HG03103 (cell line): ENCODE results near the gene ALDH1A3.

Source experiments
- ATAC-seq: cut with Tn5 transposase; IDR thresholded peaks from one replicate; pipeline ENCODE4 v1.9.1; 2021; ENCODE audit warnings: low read depth; ENCODE audit not compliant: unreplicated experiment

Gene ALDH1A3

DNA sequence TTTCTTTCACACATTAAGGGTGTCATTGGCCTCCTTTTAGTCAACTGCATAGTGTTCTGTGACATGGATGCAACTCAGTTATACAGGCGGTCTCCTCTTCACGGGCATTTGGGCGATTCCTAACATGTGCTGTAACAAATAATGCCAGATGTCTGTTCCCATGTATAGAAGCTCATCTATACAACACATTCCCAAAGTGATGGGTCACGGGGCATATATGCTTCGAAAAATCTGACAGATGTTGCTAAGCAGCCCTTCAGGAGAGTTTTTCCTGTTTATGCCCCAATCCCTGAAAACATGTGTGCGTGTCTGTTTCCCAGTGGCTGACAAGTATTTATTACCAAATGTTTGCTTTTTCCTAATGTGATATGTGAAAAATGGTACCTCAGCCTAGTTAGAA lies 65.4 kb downstream of the ALDH1A3 start:
- ATAC-seq: no peak

GRCh38 chr15:100947760-100948429 lies 68.3 kb downstream of the ALDH1A3 start:
- ATAC-seq: peak; percentile 43

DNA sequence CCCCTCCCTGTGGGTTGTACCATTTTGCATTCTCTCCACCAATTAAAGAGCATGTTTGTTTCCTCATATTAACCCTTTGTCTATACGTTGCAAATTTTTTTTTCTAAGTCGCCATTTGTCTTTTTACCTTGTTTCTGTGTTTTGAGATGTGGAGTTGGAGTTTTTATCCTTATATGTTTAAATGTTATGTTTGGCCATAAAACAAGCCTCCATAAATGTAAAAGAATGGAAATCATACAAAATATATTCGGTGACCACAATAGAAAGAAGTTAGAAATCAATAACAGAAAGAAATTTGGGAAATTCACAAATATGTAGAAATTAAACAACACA lies 68.8 kb downstream of the ALDH1A3 start:
- ATAC-seq: no peak

DNA sequence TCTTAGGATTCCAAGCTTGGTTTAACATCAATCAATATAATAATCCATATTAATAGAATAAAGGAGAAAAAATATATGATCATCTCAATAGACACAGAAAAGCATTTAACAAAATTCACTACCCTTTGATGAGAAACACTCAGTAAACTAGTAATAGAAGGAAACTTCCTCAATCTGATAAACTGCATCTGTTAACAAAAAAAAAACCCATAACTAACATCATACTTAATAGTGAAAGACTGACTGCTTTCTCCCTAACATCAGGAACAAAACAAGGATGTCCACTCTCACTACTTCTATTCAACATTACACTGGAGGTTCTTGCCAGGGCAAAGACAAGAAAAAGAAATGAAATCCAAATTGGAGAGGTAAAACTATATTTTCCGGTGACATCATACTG lies 70.1 kb downstream of the ALDH1A3 start:
- no peak for ATAC-seq

GRCh38 chr15:100951965-100952364 lies 72.3 kb downstream of the ALDH1A3 start:
- ATAC-seq: no peak

- no peak for ATAC-seq
These were observed 72.9 kb downstream of the ALDH1A3 start for GRCh38 chr15:100952566-100952965.

DNA sequence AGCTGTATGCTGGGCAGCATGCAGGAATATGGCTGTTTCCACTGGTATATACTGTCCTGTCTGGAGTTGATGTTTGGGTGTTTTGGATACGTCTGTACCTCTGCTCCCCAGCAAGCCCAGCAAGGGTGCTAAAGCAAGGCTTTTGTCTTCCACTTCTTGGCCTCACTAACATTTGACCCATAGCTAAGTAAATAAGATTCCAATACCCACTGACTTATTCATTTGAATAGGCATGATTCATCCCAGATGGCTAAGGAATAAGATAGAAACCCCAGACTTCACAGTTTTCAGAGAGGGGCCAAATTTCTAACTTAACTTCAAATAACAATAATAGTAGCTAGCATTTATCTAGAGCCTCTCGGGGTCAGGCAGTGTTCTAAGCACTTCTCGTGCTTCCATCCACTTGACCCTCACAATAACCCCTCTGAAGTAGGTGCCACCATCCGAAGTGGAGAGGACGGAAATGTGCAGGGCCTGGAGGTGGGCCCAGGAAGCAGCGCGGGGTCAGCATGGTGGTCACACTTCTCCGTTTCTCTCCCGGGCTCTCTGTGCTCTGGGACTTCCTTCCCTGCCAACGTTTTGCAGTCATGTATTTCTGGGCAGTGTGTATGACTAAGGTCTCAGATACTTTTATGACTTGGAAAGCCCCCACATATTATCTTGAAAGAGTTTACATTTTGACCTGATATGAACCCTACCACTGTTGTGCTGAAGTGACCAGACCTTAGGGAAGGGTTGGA lies 78.9 kb downstream of the ALDH1A3 start:
- no peak for ATAC-seq

GRCh38 chr15:100959066-100960050 lies 79.7 kb downstream of the ALDH1A3 start:
- ATAC-seq: no peak
